ENCODE results near the gene GKN1.

GRCh38 chr2:68969736-68970490 lies 4.5 kb upstream of the GKN1 start:
- TF ChIP-seq CTCF (IDR thresholded peaks at IDR 0.05) (no peak), POLR2A (IDR thresholded peaks at IDR 0.05) (no peak), POLR2AphosphoS5 (IDR thresholded peaks at IDR 0.05) (no peak)
